Retina (tissue), 1 donor: ENCODE measurements around the gene ZNF500.

ENCODE experiments used
- DNase-seq: peaks from one replicate; pipeline ENCODE4 v3.0.0-alpha.2; 2016

The ZNF500 gene

GRCh38 chr16:4766875-4767628 lies at the start of gene ZNF500:
Gene ZNF500, minus strand, starts transcription at chr16:4767162. Its CDS starts 1,184 bp downstream, at chr16:4765978.
- DNase-seq = peak; percentile 97

- no peak for DNase-seq
These were observed 47.7 kb upstream of the ZNF500 start for GRCh38 chr16:4814542-4815173.

- no peak for DNase-seq
These were observed 47.1 kb upstream of the ZNF500 start for GRCh38 chr16:4814046-4814445.

DNA sequence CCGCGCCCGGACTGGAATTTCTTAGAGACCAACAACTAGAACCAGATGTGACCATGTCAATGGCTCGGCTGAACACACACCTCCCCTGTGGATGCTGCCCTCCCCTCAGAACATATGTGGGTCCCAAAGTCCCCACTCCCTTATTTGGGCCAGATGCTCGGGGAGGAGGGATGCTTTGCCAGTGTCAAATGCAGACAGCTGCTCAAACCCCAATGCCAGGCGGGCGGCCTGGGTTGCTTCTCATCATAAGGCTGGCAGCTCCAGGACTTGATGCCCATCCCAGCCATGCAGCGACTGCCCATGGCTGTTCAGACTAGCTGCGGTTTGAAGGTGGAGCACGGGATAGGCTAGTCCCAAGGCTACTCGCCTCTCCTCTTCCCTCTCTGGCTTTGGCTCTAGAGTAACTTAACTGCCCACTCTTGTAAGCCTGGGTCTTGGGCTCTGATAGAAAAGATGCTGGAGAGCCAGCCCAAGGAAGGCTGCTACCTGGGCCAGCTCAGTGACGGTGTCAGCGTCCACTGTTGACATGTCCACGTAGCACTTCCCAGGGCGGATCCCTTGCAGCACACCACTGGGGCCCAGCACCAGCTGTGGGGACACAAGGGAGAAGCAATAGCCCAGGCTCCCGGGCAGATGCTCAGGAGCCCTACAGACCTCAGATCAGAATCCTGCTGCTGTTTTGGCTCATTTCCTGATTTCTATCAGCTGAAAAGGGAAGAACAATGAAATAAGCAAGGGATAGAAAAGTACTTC lies 46.5 kb upstream of the ZNF500 start:
- no peak for DNase-seq

DNA sequence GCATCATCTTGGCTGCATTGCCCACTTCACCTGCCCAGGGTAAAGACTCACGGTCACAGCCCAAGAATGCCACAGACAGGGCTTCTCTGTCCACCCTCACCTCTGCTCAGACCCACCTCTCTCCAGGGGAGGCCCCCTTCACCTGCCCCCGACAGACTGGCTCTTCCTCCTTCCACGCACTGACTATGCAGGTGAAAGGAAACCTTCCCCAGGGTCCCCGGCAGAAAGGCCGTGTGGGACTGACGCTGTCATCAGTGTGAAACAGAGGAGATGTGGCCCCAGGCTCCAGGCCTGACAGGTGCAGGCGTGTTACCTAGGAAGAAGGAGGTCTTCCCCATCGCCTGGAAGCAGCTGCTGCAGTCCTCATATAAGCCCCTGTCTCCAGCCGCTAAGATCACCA lies 44.8 kb upstream of the ZNF500 start:
- DNase-seq = no peak

GRCh38 chr16:4811242-4811641 lies 44.3 kb upstream of the ZNF500 start:
- DNase-seq = no peak

DNA sequence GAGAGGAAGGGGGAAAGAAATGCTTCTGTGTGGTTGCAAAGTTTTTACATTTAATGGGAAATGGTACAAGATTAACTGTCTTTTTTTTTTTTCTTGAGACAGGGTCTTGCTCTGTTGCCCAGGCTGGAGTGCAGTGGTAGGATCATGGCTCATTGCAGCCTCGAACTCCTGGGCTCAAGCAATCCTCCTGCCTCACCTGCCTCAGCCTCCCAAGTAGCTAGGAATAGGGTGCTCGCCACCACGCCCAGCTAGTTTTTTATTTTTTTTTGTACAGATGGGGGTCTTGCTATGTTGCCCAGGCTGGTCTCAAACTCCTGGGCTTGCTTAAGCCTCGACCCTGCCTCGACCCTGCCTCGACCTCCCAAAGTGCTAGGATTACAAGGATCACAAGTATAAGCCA lies 39.3 kb upstream of the ZNF500 start:
- no peak for DNase-seq

DNA sequence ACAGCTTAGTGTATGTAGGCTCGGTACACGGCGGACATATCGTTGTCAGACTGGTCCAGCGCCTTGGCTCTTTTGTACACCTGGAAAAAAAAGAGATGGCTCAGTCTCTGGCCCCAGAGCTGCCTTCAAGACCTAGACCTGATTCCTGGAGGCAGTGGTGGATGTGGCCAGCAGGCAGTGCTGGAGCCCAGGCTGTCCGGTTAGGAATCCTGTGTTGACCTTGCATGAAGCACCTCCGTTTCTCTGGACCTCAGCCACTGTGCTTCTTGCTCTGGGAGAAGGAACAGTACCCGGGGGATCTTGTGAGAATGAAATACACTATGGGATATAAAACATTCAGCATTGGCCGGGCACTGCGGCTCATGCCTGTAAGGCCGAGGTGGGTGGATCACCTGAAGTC lies 38.3 kb upstream of the ZNF500 start:
- DNase-seq = no peak

GRCh38 chr16:4803898-4804762 lies 37.2 kb upstream of the ZNF500 start:
- DNase-seq = no peak

DNA sequence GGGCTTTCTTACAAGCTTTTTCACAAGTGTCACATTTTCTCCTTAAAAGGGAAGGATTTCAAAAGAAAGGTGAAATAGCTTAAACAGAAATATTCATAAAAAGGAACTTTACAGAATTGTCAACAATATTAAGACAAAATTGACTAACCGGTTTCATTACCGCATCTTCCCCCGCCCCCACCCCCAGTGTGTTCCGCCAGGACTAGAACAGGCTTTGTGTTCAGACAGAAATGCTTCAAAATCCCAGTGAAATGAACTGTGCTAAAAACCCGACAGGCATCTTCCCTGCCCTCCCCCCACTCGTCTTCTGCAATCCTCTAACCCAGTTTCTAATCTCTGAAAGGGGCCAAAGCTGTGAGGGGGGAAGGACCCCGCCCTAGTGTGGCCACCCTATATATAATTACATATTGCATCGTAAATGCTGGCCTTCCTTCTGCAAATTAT lies 36.5 kb upstream of the ZNF500 start:
- peak; percentile 19 for DNase-seq

GRCh38 chr16:4802659-4803287 lies 35.8 kb upstream of the ZNF500 start:
- peak; percentile 95 for DNase-seq

- DNase-seq = peak; percentile 78
These were observed 35.1 kb upstream of the ZNF500 start, which contains the start of gene ROGDI for GRCh38 chr16:4801962-4802658. Gene ROGDI, minus strand, starts transcription at chr16:4802633. Its CDS starts 62 bp downstream, at chr16:4802571.

DNA sequence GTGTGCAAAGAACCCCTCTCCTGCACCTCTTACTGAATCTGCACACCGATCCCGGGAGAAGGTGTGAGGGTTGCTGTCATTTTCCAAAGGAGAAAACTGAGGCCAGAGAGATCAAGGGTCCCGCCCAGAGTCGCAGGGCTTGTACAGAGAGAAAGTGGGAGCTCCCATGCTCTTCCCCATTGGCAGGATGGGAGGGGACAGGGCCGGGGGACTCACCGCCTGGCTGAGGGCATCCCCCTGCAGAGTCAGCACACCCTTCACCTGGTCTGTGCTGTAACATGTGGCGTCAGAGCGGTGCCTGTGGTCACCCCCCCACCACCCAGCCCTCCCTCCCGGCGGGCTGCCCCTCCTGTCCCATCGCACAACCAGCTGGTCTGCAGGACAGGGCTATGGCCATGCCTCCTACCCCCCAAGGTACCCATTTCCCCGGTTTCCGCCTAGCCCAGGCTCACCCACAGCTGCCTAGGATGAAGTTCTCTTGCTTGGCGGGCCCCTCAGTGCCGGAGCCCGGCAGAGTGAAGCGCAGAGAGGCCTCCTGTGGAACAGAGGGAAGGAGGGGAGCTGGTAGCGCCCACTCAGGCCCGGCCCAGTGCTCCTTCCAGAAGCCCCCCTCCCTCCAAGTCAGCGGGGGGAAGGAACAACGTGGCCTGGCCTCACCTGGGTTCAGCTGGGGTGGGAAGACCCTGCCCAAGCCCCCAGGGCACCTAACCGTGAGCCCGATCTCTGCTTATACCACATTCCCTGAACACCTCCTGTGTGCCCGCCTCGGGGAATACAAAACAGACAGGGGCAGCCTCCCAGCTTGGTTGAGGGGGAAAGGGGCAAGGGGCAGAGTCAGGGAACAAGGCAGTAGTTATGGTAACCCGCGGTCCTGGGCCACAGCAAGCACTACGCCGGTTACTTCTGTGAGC lies 34.3 kb upstream of the ZNF500 start:
- DNase-seq = no peak

DNA sequence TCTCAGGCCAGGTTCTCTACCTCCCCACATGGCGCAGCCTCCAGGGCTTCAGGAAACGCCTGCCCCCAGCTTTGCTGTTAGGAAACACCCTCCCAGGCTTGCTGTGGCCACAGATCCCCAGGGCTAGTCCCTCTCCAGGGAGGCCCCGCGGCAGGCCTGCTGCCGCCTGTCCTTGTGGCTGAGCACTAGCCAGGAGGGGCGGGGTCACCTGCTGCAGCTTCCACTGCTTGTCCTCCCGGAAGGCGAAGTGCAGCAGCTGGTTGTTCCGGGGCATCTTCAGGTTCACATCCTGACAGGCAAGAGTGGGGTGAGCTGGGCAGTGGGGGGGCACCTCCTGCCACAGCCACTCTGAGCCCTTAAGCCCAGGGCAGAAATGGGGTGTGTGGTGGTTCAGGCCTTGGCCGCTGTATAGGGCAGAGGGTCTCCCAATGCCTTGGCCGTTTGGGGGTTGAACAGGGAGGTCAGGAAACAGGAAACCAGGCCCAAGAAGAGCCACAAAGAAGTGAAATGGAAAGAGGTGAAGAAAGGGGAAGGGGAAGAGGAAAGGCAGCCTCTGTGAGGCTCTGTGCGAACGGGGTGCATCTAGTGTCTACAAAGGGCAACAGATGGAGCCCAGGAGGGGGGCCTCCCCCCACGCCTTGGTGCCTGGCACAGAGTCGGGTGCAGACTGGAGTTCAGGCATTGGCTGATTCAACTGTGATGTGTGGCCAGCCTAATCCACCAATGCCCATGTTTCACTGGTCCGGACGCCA lies 33.5 kb upstream of the ZNF500 start:
- DNase-seq = peak; percentile 16

GRCh38 chr16:4799171-4799855 lies 32.4 kb upstream of the ZNF500 start:
- DNase-seq = no peak

- no peak for DNase-seq
These were observed 31.5 kb upstream of the ZNF500 start for GRCh38 chr16:4798456-4798855.

GRCh38 chr16:4797805-4798252 lies 30.9 kb upstream of the ZNF500 start:
- DNase-seq = no peak

GRCh38 chr16:4796982-4797804 lies 30.2 kb upstream of the ZNF500 start:
- DNase-seq = no peak
